Suprapubic skin (tissue), 3 donors: ENCODE results near the gene CAPZB.

Experiments
- EP300 ChIP-seq: sonication (generic); formaldehyde crosslinking; IDR thresholded peaks from one replicate; pipeline ENCODE4 v1.6.1; 2017; ENCODE audit warnings: antibody characterized with exemption
- POLR2A ChIP-seq, 2 donors: fragments of 450-650 bp; IDR thresholded peaks; one replicate each; pipeline ENCODE4 v1.6.1; 2017; ENCODE audit warnings: antibody characterized with exemption in 2 of 2, mild to moderate bottlenecking in 2 of 2, moderate library complexity in 2 of 2
- TF ChIP-seq, protein P1 (sequence below), 2 donors: fragments of 200-600 bp in 1 of 2; fragments of 450-650 bp in 1 of 2; sonication (generic) in 1 of 2; IDR thresholded peaks; one replicate each; pipeline ENCODE4 v1.5.1; 2016 to 2019; ENCODE audit warnings: antibody characterized with exemption in 2 of 2, mild to moderate bottlenecking in 1 of 2, moderate library complexity in 1 of 2

DNA sequence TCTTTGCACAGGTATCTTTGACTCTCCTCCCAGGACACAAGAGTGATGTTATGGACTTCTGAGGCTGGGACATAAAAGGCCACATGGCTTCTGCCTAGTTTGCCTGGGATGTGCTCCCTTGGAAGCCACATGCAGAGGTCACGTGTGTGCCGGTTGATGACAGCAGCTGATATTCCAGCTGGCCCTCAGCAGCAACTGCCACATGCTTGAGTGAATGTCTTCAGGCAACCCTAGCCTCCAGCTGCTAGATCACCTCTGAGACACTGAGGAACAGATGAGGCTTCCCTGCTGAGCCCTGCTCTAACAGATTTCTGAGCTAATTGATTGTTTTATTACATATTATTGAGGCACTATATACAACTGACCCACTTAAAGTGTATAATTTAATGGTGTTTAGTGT lies 185.1 kb downstream of the CAPZB start:
- TF ChIP-seq, protein P1, sequence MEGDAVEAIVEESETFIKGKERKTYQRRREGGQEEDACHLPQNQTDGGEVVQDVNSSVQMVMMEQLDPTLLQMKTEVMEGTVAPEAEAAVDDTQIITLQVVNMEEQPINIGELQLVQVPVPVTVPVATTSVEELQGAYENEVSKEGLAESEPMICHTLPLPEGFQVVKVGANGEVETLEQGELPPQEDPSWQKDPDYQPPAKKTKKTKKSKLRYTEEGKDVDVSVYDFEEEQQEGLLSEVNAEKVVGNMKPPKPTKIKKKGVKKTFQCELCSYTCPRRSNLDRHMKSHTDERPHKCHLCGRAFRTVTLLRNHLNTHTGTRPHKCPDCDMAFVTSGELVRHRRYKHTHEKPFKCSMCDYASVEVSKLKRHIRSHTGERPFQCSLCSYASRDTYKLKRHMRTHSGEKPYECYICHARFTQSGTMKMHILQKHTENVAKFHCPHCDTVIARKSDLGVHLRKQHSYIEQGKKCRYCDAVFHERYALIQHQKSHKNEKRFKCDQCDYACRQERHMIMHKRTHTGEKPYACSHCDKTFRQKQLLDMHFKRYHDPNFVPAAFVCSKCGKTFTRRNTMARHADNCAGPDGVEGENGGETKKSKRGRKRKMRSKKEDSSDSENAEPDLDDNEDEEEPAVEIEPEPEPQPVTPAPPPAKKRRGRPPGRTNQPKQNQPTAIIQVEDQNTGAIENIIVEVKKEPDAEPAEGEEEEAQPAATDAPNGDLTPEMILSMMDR (IDR thresholded peaks at IDR 0.05), result no peak
- TF ChIP-seq POLR2A (IDR thresholded peaks at IDR 0.05), result no peak
- TF ChIP-seq EP300, result no peak
